Activated CD4-positive, alpha-beta T cell treated with anti-CD3 and anti-CD28 coated beads for 48 hours (primary cell): ENCODE data around the gene FRYL.
"Not testable (repeated sequence)": the region's sequence is repeated elsewhere in the genome, so short reads cannot be mapped to it uniquely, and the experiment has no call there.

Source experiments
- DNase-seq: peaks from one replicate; pipeline ENCODE4 v3.0.0-alpha.2; 2020

The FRYL gene

DNA sequence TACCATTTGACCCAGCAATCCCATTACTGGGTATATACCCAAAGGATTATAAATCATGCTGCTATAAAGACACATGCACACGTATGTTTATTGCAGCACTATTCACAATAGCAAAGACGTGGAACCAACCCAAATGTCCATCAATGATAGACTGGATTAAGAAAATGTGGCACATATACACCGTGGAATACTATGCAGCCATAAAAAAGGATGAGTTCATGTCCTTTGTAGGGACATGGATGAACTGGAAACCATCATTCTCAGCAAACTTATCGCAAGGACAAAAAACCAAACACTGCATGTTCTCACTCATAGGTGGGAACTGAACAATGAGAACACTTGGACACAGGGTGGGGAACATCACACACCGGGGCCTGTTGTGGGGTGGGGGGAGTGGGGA, 34.9 kb downstream of the FRYL start:
- DNase-seq: not testable (repeated sequence)

GRCh38 chr4:48742412-48742811, 37.7 kb downstream of the FRYL start:
- no peak for DNase-seq

GRCh38 chr4:48739560-48740019, 40.5 kb downstream of the FRYL start:
- no peak for DNase-seq

- no peak for DNase-seq
These were observed 41.2 kb downstream of the FRYL start for GRCh38 chr4:48738856-48739255.

DNA sequence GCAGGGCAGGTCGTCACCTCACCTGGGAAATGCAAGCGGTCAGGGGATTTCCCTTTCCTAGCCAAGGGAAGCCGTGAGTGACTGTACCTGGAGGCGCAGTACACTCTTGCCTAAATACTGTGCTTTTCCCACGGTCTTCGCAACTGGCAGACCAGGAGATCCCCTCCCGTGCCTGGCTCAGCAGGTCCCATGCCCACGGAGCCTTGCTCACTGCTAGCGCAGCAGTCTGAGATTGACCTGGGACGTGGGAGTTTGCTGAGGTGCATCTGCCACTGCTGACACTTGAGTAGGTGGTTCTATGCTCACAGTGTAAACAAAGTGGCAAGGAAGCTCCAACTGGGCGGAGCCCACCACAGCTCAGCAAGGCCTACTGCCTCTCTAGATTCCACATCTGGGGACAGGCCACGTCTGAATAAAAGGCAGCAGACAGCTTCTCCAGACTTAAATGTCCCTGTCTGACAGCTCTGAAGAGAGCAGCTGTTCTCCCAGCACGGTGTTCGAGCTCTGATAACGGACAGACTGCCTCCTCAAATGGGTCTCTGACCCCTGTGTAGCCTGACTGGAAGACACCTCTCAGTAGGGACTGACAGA, 51.1 kb downstream of the FRYL start:
- DNase-seq: peak; percentile 57

DNA sequence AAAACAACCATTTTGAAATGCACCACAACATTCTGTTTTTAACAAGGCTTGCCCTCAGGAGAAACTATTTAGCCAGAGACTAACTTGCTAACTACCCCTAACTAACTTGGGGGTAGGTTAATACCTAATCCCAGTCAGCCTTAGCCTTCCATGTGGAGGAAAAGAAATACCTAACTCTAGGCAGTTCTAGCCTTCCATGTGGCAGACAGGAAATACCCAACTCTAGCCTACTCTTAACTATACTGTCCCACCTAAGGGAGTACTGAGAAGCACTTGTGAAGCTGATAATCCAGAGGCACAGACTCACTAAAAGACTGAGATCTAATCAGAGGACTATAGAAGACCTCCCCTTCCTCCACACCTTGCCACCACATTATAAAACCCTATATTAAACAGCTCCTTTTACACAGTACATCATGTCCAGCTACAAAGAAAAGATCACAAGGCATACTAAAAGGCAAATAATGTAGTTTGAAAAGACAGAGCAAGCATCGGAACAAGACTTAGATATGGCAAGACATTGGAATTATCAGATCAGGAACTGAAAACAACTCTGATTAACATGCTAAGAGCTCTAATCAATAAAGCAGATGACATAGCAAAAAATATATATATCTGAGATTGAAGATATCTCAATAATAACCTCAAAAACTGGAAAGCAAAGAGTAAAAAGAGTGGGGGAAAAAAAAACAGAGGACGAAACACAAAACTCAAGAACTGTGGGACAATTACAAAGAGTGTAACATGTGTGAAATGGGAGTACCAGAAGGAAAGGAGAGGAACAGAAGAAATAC, 52.2 kb downstream of the FRYL start:
- no peak for DNase-seq

DNA sequence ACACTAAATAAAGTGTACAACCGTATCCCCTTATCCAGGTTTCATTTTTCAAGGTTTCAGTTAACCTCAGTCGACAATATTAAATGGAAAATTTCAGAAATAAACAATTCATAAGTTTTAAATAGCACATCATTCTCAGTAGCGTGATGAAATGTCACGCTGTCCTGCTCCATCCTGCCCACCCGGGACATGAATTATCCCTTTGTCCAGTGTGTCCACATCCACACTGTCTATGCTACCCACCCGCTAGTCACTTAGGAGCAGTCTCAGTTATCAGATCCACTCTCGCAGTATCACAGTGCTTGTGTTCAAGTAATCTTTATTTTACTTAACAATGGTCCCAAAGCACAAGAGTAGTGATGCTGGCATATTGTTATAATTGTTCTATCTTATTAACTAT, 54.7 kb downstream of the FRYL start:
- no peak for DNase-seq

GRCh38 chr4:48722509-48723446, 57.3 kb downstream of the FRYL start:
- no peak for DNase-seq

DNA sequence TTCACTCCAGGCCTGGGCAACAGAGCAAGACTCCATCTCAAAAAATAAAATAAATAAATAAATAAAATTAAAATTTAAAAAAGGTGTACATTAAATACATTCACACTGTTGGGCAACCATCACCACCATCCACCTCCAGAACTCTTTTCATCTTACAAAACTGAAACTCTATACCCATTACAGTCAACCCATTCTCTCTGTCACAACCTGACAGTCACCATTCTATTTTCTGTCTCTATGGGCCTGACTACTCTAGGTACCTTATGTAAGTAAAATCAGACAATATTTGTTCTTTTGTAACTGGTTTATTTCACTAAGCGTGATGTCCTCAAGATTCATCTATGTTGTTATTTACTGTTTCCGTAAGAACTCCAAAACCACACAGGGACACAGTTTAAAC, 59.6 kb downstream of the FRYL start:
- DNase-seq: no peak

DNA sequence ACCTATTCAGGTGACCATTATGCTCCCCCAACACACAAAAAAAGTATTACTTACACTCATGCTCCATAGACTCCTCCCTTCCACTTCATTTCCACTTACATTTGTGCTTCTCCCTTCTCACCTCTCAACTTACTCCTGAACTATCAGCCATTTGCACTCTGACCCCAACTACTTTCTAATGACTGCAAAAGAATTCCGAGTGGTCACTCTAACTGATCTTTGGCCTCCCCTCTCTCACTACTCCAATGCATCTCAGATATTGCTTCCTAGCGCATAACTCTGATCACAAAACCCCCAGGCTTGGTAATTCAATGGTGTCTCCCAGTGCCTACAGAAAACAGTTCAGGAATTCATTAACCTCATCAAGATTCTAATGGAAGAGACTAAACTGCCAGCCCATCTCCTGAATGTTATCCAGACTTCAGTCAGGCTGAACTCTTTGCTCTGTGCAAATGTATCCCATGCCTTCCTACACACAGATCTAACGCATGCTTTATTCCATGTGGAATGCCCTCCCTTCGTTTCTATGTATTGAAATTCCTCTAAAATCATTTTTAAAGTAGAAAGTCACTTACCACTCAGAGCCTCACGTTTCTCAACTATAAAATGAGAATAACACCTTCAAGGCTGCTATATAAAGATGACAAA, 61.1 kb downstream of the FRYL start:
- DNase-seq: no peak

- DNase-seq: not testable (repeated sequence)
These were observed 63.8 kb downstream of the FRYL start for GRCh38 chr4:48716285-48716684.

DNA sequence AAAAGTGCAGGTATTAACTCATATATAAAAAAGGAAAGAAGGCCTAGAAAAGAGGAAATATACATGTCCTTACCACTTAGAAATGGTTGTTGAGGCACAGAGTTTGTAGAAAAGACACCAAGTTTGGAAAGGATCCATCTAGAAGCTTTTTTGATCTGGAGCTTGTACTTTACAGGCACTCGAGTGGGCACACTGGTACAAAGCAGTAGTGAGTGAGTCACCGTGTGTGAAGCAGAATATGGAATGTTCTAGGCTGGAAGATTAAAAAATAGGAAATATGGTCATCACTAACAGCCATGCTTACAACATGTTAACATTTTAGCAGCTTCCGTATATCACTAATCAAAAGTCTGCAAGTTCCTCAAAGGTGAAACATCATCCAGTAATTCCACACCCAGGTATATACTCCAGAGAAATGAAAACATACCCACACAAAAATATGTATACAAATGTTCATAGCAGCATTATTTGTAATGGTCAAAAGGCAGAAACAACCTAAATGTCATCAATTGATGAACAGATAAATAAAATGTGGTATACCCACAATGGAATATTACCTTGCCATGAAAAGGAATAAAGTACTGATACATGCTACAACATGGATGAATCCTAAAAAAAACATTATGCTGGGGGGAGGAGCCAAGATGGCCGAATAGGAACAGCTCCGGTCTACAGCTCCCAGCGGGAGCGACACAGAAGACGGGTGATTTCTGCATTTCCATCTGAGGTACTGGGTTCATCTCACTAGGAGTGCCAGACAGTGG, 69.5 kb downstream of the FRYL start:
- no peak for DNase-seq

- DNase-seq: no peak
These were observed 70.2 kb downstream of the FRYL start for GRCh38 chr4:48709901-48710300.

DNA sequence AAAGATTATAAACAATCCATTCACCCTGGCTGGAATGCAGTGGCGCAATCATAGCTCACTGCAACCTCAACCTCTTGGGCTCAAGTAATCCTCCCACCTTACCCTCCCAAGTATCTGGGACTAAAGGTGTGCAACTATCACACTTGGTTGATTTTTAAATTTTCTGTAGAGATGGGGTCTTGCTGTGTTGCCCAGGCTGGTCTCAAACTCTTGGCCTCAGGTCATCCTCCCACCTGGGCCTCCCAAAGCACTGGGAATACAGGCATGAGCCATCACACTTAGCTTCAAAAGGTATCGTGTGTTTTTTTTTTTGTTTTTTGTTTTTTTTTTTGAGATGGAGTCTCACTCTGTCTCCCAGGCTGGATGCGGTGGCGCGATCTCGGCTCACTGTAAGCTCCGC, 71.5 kb downstream of the FRYL start:
- DNase-seq: no peak

- DNase-seq: no peak
These were observed 73.3 kb downstream of the FRYL start for GRCh38 chr4:48706736-48707135.

GRCh38 chr4:48705609-48706008, 74.5 kb downstream of the FRYL start:
- DNase-seq: no peak

DNA sequence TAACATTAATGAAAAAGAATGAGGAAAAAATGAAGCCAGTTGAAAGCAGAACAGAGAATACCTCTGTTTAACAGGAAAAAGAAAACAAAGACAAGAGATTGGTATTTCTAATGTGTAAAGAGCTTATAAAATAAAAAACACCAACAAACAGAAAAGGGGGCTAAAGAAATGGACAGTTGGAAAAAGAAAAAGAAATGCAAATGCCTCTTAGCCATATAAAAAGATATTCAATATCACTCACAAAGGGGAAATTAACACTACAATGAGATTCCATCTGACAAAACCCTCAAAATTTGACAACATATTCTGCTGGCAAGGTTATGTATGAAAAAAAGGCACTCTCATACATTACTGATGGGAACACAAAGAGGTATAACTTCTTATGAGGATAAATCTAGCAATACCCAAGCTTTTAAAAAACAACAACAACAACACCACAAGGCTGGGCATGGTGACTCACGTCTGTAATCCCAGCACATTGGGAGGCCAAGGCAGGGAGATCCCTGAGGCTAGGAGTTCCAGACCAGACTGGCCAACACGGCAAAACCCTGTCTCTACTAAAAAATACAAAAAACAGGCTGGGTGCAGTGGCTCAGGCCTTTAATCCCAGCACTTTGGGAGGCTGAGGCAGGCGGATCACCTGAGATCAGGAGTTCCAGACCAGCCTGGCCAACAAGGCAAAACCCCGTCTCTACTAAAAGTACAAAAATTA, 75.8 kb downstream of the FRYL start:
- no peak for DNase-seq

GRCh38 chr4:48699475-48699874, 80.6 kb downstream of the FRYL start:
- no peak for DNase-seq

- no peak for DNase-seq
These were observed 81.8 kb downstream of the FRYL start for GRCh38 chr4:48698029-48698971.

DNA sequence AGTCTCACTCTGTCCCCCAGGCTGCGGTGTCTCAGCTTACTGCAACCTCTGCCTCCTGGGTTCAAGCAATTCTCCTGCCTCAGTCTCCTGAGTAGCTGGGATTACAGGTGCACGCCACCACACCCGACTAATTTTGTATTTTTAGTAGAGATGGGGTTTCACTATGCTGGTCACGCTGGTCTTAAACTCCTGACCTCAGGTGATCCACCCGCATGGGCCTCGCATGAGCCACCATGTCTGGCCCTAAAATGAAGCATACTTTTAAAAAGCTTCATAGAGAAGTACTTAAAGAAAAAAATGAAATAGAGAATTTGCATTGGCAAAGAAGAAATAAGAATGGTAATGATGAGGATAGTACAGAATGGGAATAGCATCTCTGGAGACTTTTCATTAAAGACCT, 82.6 kb downstream of the FRYL start:
- DNase-seq: not testable (repeated sequence)
